ENCODE results near the gene DERL2.

GRCh38 chr17:5422505-5422904 is 63.5 kb downstream of the DERL2 start:
- TF ChIP-seq CTCF (IDR thresholded peaks at IDR 0.05) (no peak), EZH2 (IDR thresholded peaks at IDR 0.05; ENCODE audit: borderline replicate concordance, insufficient read depth, low read depth, low read length, poor library complexity, severe bottlenecking) (no peak)

Measured in B cell (primary cell).